SKM-1 (cell line): ENCODE data around the gene MYPN.
"Not testable (repeated sequence)": the region's sequence is repeated elsewhere in the genome, so short reads cannot be mapped to it uniquely, and the experiment has no call there.

Experiments used
- DNase-seq: peaks from one replicate; lab custom pipeline; 2025; ENCODE audit not compliant: unreplicated experiment; lab: John Stamatoyannopoulos, UW

Gene MYPN

GRCh38 chr10:68222391-68222790 lies 113.1 kb downstream of the MYPN start:
- DNase-seq = no peak

DNA sequence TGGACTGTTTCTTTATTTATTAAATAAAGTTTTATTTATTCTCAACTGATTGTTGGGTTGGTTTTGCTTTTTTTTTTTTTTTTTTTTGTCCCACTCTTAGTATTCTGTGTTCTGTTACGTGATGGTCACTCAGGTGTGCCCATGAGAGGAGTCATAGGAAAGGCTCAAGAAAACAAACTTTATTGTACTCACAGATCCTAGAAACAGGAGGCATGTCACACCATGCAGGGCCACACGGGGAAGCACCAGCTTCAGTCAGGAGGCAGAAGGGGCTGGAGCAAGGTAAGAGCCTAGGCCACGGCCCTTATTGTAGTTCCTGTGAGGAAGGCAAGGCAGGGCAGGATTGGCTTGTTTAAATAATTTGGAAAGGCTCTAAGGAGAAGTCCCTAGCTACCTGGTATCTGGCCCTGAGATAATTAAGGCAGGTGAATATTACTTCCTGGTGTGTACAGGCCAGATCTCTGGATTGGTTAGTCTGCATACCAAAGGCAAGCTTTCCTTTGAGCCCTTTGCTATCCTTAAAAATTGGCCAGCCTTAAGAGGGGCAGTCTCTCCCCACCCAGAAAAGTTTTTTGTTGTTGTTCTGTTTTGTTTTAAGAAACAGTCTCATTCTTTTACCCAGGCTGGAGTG lies 114.4 kb downstream of the MYPN start:
- DNase-seq = no peak

DNA sequence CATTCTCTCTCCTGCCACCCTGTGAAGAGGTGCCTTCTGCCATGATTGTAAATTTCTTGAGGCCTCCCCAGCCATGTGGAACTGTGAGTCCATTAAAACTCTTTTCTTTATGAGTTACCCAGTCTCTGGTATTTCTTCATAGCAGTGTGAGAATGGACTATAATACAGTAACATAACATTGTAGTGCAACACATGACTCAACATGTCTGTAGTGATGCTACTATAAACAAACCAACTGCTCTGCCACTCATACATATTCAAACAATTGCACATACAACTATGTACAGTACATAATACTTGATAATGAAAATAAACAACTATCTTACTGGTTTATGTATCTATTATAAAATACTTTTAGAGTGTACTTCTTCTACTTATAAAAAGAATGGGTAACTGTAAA lies 115.5 kb downstream of the MYPN start:
- DNase-seq = no peak

DNA sequence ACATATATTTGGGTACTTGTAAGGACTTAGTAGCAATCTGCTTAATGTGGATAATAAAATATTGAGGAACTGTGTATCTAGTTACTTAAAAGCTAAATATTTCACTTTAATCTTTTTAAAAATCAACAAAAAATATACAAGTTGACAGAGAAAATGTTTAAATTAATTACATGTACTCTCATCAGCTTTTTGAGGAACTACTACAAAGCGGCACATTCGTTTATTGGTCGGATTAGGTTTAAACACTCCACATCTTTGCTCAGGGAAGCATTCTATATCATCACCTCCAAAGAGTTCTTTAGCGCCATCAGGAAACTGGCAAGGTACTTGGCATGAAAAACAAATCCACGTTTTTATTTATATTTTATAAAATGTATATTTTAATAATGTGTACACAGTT lies 121.0 kb downstream of the MYPN start:
- no peak for DNase-seq

GRCh38 chr10:68231106-68231816 lies 122.0 kb downstream of the MYPN start:
- DNase-seq = no peak

- DNase-seq = no peak
These were observed 122.5 kb downstream of the MYPN start, which contains the start of gene ATOH7 for GRCh38 chr10:68231817-68232251. Gene ATOH7 (minus strand): TSS chr10:68232113. CDS start chr10:68231677, 436 bp downstream.

- DNase-seq = no peak
These were observed 123.8 kb downstream of the MYPN start for GRCh38 chr10:68233046-68233445.

GRCh38 chr10:68235111-68235510 lies 125.8 kb downstream of the MYPN start:
- DNase-seq = no peak

DNA sequence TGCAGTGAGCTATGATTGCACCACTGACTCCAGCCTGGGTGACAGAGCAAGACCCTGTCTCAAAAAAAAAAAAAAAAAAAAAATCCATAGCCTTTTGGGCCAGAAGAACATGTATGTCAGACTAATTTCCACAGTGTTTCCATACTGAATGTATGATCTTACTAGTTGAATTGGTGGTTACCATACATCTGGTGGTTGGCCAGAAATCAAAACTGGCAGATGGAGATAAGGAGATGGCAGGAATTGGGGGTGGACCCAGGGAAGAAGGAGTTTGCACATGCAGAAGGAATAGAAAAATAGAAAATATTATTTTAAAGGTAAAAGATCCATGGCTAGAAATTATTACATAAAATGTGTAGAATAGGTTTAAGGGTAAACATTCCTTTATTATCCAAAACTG lies 126.3 kb downstream of the MYPN start:
- DNase-seq = no peak

DNA sequence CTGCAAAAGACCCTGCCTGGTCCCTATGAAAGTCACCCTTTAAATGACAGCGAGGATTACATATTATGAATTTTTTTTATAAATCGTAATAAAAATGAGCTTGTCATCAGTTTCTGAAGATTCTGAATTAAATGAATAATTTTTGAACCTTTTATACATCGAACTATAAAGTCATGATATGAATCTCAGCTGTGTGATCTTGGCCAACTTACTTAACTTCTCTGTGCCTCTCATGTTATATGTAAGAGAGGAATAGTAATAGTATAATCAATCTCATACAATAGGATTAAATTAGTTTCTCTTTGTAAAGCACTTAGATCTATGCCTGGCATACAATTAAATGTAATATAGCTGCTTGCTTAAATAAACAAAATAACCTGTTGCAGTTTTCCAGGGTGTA lies 127.9 kb downstream of the MYPN start:
- no peak for DNase-seq

GRCh38 chr10:68238371-68238770 lies 129.1 kb downstream of the MYPN start:
- no peak for DNase-seq

DNA sequence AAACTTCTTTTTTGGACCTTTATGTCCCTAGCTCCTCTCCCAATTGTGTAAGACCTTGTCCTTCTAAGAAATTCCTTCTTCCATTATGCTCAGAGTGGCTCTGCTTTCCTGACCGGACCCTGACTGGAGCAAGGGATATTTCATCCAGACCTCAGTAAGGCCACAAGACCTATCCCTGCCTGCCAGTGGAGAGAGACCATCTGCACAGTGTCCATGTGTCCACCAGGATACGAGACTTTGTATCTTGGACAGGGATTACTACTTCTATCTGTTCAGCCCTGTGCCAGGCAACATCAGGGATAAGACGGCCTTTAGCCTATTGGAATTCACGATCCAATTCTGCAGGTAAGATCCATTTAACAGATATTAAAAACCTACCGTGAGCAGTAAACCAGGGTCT lies 129.8 kb downstream of the MYPN start:
- DNase-seq = no peak

DNA sequence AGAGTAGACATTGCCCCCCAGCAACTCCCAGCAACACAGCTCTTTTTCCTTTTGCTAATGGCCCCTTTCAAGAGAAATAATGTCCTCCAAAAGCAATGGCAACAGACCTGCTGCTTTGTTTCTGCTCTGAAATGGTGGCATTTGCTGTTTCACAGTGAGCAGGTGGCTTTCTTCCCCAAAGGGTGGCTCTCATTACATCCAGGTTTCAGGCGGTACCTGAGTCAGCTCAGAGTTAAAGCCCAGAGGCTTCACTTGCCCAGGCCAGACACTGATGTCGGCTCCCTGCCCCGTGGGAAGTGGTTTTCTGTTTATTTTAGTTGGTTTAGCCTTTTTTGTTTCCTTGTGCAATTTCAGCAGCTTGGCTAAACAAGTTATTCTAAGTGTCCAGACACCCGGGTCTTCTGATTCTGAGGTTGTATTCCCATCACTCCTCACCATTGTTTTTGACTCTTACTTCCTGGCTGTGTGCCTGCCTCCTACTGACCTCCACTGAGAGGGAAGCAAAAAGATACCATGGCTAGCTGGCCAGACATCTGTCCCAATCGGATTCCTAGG lies 130.4 kb downstream of the MYPN start:
- DNase-seq = no peak

GRCh38 chr10:68242051-68242450 lies 132.8 kb downstream of the MYPN start:
- no peak for DNase-seq

DNA sequence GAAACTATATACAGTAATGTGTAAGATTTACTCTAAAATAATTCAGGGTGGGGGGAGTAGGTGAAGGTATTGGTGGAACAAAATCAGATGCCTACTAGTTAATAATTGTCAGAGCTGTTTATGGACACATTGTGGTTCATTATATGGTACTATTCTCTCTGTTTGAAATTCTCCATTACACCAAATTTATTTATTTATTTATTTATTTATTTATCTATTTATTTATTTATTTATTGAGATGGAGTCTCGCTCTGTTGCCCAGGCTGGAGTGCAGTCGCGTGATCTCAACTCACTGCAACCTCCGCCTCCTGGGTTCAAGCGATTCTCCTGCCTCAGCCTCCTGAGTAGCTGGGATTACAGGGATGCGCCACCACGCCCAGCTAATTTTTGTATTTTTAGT lies 137.1 kb downstream of the MYPN start:
- DNase-seq = not testable (repeated sequence)

- no peak for DNase-seq
These were observed 138.6 kb downstream of the MYPN start for GRCh38 chr10:68247931-68248330.

- DNase-seq = no peak
These were observed 140.0 kb downstream of the MYPN start for GRCh38 chr10:68249297-68249696.

GRCh38 chr10:68251151-68251550 lies 141.9 kb downstream of the MYPN start:
- no peak for DNase-seq

DNA sequence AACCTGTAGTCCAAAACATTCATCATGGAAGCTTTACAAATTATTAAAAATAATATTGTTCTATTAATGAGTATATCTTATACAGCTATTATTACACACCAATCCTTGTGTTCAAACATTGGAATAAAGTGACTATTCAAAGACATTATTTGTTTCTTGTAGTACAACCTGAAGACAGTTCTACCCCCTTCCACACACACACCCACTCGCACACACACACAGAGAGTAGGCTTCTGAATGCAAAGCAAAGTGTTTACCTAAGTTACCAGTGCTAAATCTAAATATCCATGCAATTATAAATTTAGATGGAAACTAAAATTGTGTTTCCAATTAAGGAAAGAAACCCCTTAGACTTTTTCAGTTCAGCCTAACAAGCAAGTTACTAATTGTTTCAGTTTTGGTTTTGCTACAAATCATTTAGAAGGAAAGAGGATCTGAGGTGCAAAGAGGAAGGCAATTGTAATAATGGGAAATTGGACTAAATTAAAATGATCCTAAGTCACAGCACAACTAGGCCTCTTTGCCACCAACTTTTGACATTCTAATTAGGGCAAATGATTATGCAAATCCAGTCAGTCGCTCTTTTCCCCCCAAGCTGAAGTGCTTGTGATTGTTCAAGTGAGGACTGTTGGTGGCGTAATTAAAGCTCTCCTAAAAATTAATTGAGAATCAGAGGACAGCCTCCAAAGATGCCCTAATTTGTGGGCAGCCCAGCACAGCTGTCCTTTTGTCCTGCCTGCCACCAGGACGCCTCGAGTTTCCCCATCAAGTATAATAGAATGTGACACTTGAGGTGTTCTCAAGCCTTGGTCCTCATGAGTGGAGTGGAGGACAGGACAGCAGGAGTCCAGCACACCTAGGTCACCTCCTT lies 142.6 kb downstream of the MYPN start:
- no peak for DNase-seq

DNA sequence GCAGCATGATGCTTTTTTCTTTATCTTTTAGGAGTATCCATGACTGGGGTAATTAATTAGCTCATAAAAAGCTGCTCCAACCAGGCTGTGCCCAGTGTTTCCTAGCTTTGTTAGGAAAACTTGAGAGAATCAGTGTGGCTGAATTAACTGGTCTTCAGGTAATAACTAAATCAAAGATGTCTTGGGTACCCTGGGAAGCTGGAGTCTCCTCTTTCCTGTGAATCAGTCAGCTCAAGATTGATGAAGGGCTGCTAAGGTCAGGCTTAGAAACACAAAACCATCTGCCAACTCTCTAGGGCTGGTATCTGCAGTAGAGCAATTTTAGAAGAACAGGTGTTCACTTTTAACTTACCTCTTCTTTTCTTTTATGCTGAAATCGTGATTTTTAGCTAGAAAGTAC lies 144.1 kb downstream of the MYPN start:
- no peak for DNase-seq

GRCh38 chr10:68261132-68261856 lies 152.0 kb downstream of the MYPN start:
- no peak for DNase-seq
